ENCODE results near the gene CTXND1. TPM values are rescaled to one million over a fixed set of nuclear protein-coding genes. Genes with fewer than 3 reads are reported as not detected.

Gene CTXND1
- total RNA-seq, 1 experiment from 2014 or later, result 0.04 TPM

GRCh38 chr15:80161468-80162016 lies 90.5 kb downstream of the CTXND1 start:
- H3K27ac Mint-ChIP-seq, result no peak overlapping the region
- no peaks in the 10 kb centered on the region for H3K27me3 Mint-ChIP-seq (ENCODE audit: low read depth)
- H3K36me3 Mint-ChIP-seq, result peaks cover 30% of the 10 kb centered on the region
- DNase-seq (ENCODE audit: low spot score) (no peak), ATAC-seq (no peak)
- H3K9me3 Mint-ChIP-seq, result no peaks in the 10 kb centered on the region
- TF ChIP-seq CREB1 (CRISPR knock-in tag; IDR thresholded peaks at IDR 0.05) (no peak), ZMAT4 (CRISPR knock-in tag; IDR thresholded peaks at IDR 0.05) (no peak), MXD4 (CRISPR knock-in tag; IDR thresholded peaks at IDR 0.05; ENCODE audit: borderline replicate concordance) (no peak), CTCF (IDR thresholded peaks at IDR 0.05) (no peak), SOX15 (CRISPR knock-in tag; IDR thresholded peaks at IDR 0.05) (no peak), AFF4 (CRISPR knock-in tag; IDR thresholded peaks at IDR 0.05; ENCODE audit: borderline replicate concordance) (no peak), ZNF671 (CRISPR knock-in tag; IDR thresholded peaks at IDR 0.05) (no peak)
- POLR2A ChIA-PET, result no interaction called here
- H3K4me3 Mint-ChIP-seq, result no peak overlapping the region
- CTCF ChIA-PET, result interaction anchor here (0.6 to 1.9 kb wide), 3 partner anchors 12 to 22 kb away, joined by 4 to 6 read pairs (median 6); no protein-coding TSS in a partner anchor
- no peaks in the 10 kb centered on the region for H3K4me1 Mint-ChIP-seq

- Mint-ChIP-seq H3K4me3 (no peak overlapping the region), H3K36me3 (peaks cover 30% of the 10 kb centered on the region), H3K4me1 (no peaks in the 10 kb centered on the region), H3K9me3 (no peaks in the 10 kb centered on the region), H3K27me3 (ENCODE audit: low read depth) (no peaks in the 10 kb centered on the region), H3K27ac (no peak overlapping the region)
- DNase-seq (ENCODE audit: low spot score) (no peak), ATAC-seq (no peak; the same call in 1 of the 2 replicates)
- CTCF ChIA-PET, result interaction anchor here (1.4 to 1.9 kb wide), 2 partner anchors 12 to 23 kb away, joined by 4 to 6 read pairs; no protein-coding TSS in a partner anchor
- TF ChIP-seq GABPB1 (CRISPR knock-in tag; IDR thresholded peaks at IDR 0.05) (peak; percentile 33; the same call in 1 of the 2 replicates), ARID4B (CRISPR knock-in tag; IDR thresholded peaks at IDR 0.05; ENCODE audit: borderline replicate concordance) (no peak), SMAD4 (CRISPR knock-in tag; IDR thresholded peaks at IDR 0.05) (no peak), FOXP4 (CRISPR knock-in tag; IDR thresholded peaks at IDR 0.05) (no peak)
- POLR2A ChIA-PET, result interaction anchor here (0.6 to 1.1 kb wide), 2 partner anchors 101 to 161 kb away, joined by 3 read pairs; partner anchors contain the start of gene ZFAND6
Measured at GRCh38 chr15:80160570-80161156, 91.3 kb downstream of the CTXND1 start.

Data from WTC11 (cell line).